GM19099 (cell line): ENCODE results near the gene CEACAM3.
A peak's percentile ranks its signal among the peaks of the same experiment; 100 is the strongest.

ENCODE experiments used
- POLR2A ChIP-seq: IDR thresholded peaks from 3 replicates; pipeline ENCODE4 v1.6.1; 2011; ENCODE audit warnings: low read depth; ENCODE audit not compliant: insufficient read length; ENCODE audit errors: extremely low read depth

CEACAM3 gene

GRCh38 chr19:41859213-41859617, 62.8 kb downstream of the CEACAM3 start:
- TF ChIP-seq POLR2A: no peak

- peak; percentile 98 for TF ChIP-seq POLR2A
Observed at GRCh38 chr19:41859618-41860418, 63.4 kb downstream of the CEACAM3 start, which contains the start of gene RPS19. Gene RPS19, plus strand, starts transcription at chr19:41860255. Its CDS starts 520 bp downstream, at chr19:41860775.

GRCh38 chr19:41860419-41861115, 64.2 kb downstream of the CEACAM3 start:
- TF ChIP-seq POLR2A: no peak
